Neural cell (in vitro differentiated cells): ENCODE data around the gene RPS6KA2. TPM values are rescaled to one million over a fixed set of nuclear protein-coding genes. Genes with fewer than 3 reads are reported as not detected.

Experiments
- H2AFZ ChIP-seq: fragments of 200-600, 300-800 bp; sonication (generic), shearing (Covaris generic); 2 replicates; pipeline ENCODE4 v1.6.0; 2014; ENCODE audit warnings: low read depth, mild to moderate bottlenecking, antibody characterized with exemption, low read length, moderate library complexity
- H3F3A ChIP-seq: fragments of 200-600 bp; shearing (Covaris generic); 2 replicates; pipeline ENCODE4 v1.6.1; 2016; ENCODE audit warnings: mild to moderate bottlenecking, moderate library complexity, mixed read lengths, antibody characterized with exemption, low read length; ENCODE audit not compliant: insufficient read depth, poor library complexity, severe bottlenecking
- H3K27ac ChIP-seq: fragments of 200-600, 300-800 bp; sonication (generic), shearing (Covaris generic); 2 replicates; pipeline ENCODE4 v1.5.1; 2014; ENCODE audit warnings: mild to moderate bottlenecking, low read length, moderate library complexity
- H3K27me3 ChIP-seq: fragments of 300-800, 200-600 bp; sonication (generic), shearing (Covaris generic); 2 replicates; pipeline ENCODE4 v1.6.0; 2014; ENCODE audit warnings: mild to moderate bottlenecking, low read depth, low read length, moderate library complexity; ENCODE audit not compliant: insufficient read depth
- H3K36me3 ChIP-seq: fragments of 300-800, 200-600 bp; sonication (generic), shearing (Covaris generic); 2 replicates; pipeline ENCODE4 v1.5.1; 2014; ENCODE audit warnings: mild to moderate bottlenecking, antibody characterized with exemption, low read length, moderate library complexity; ENCODE audit not compliant: insufficient read depth
- H3K4me2 ChIP-seq: fragments of 300-800, 200-600 bp; sonication (generic), shearing (Covaris generic); 2 replicates; pipeline ENCODE4 v1.6.0; 2014; ENCODE audit warnings: mild to moderate bottlenecking, low read length
- H3K4me3 ChIP-seq: fragments of 300-800, 200-600 bp; sonication (generic), shearing (Covaris generic); 2 replicates; pipeline ENCODE4 v1.5.1; 2014; ENCODE audit warnings: mild to moderate bottlenecking, low read length, moderate library complexity
- H3K79me2 ChIP-seq: fragments of 200-600 bp; shearing (Covaris generic); replicated peaks from 2 replicates; pipeline ENCODE4 v1.6.0; 2014; ENCODE audit warnings: mild to moderate bottlenecking, low read length, moderate library complexity; ENCODE audit not compliant: insufficient read depth
- H3K9ac ChIP-seq: fragments of 300-800, 200-600 bp; sonication (generic), shearing (Covaris generic); 2 replicates; pipeline ENCODE4 v1.6.1; 2016; ENCODE audit warnings: mild to moderate bottlenecking, low read length, mixed read lengths
- H3K9me2 ChIP-seq: fragments of 200-600 bp; shearing (Covaris generic); 2 replicates; pipeline ENCODE4 v1.6.1; 2016; ENCODE audit warnings: mild to moderate bottlenecking, low read length, mixed read lengths; ENCODE audit not compliant: insufficient read depth
- H3K9me3 ChIP-seq: fragments of 200-600, 300-800 bp; sonication (generic), shearing (Covaris generic); 2 replicates; pipeline ENCODE4 v1.6.1; 2016; ENCODE audit warnings: mild to moderate bottlenecking, mixed run types, low read length, moderate library complexity, mixed read lengths
- H4K20me1 ChIP-seq: fragments of 200-600 bp; shearing (Covaris generic); 2 replicates; pipeline ENCODE4 v1.6.1; 2016; ENCODE audit warnings: mild to moderate bottlenecking, mixed run types; ENCODE audit not compliant: insufficient read depth
- EP300 ChIP-seq: fragments of 450-650 bp; conservative IDR thresholded peaks from 2 replicates; pipeline ENCODE4 v1.6.1; 2014; ENCODE audit warnings: antibody characterized with exemption, mild to moderate bottlenecking, moderate library complexity; ENCODE audit not compliant: poor library complexity, severe bottlenecking
- EZH2 ChIP-seq: fragments of 200-600, 300-800 bp; shearing (Covaris generic), sonication (generic); IDR thresholded peaks from 2 replicates; pipeline ENCODE4 v1.6.1; 2014; ENCODE audit warnings: antibody characterized with exemption, low read length, borderline replicate concordance, mild to moderate bottlenecking; ENCODE audit not compliant: insufficient read depth, poor library complexity, severe bottlenecking
- MXI1 ChIP-seq: fragments of 450-650 bp; conservative IDR thresholded peaks from 2 replicates; pipeline ENCODE4 v1.6.1; 2014; ENCODE audit warnings: antibody characterized with exemption, mild to moderate bottlenecking; ENCODE audit not compliant: poor library complexity, severe bottlenecking
- POLR2AphosphoS5 ChIP-seq: IDR thresholded peaks from 2 replicates; pipeline ENCODE4 v1.6.1; 2012
- RAD21 ChIP-seq: fragments of 450-650 bp; conservative IDR thresholded peaks from 2 replicates; pipeline ENCODE4 v1.6.1; 2014; ENCODE audit warnings: antibody characterized with exemption, mild to moderate bottlenecking, moderate library complexity
- SMC3 ChIP-seq: fragments of 450-650 bp; conservative IDR thresholded peaks from 2 replicates; pipeline ENCODE4 v1.6.1; 2014; ENCODE audit warnings: antibody characterized with exemption, mild to moderate bottlenecking, moderate library complexity; ENCODE audit not compliant: poor library complexity
- TAF1 ChIP-seq: IDR thresholded peaks from 2 replicates; pipeline ENCODE4 v1.6.1; 2012; ENCODE audit warnings: low read depth
- polyA plus RNA-seq: library from polyadenylated mRNA; depleted of rRNA; stranded (reverse); fragments of >200 nt; gene quantifications from 2 replicates; pipeline ENCODE4 v1.2.3, GENCODE V29; 2014
- TF ChIP-seq, protein P1 (sequence below): fragments of 450-650 bp; IDR thresholded peaks from 2 replicates; pipeline ENCODE4 v1.5.1; 2014; ENCODE audit warnings: antibody characterized with exemption, mild to moderate bottlenecking, moderate library complexity; ENCODE audit not compliant: poor library complexity, severe bottlenecking
- TF ChIP-seq, protein P2 (sequence below): IDR thresholded peaks from 2 replicates; pipeline ENCODE4 v1.6.1; 2012; ENCODE audit warnings: borderline replicate concordance

Gene RPS6KA2
- polyA plus RNA-seq, 1 donor from 2014 or later: 34.3 TPM

DNA sequence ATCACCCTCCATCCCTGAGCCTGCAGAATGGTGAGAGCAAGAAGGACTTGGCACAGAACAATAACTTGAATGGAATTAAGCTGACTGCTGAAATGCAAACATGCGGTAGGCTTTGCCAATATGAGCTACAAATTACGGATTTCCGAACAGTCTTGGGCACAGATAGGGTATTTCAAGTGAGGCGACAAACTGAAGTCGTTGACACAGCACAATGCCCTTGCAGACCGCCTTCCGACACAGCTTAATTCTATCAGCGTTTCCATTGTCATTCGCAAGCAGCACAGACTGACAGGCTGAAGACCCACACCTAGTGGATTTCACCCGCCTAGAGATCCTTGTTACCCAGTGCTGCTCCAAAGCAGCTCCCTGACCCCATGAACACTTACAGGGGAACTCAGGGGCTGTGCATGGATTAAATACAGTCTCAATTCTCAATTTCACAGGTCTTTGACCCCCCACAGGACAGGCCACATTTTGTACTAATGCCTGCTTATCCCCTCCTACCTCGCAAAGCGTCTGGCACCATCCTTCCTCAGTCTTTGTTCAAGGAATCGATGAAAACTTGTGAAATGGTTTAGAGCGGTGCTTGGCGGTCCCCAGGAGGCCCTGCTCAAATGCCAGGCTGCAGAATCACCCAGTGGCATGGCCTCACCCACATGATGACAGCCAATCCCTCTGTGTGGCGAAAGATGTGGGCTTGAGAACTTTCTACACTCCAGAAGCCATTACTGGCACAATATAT, 75.1 kb downstream of the RPS6KA2 start:
- Histone ChIP-seq H3K9me3 (no peaks in the 10 kb centered on the region), H3K36me3 (no peaks in the 10 kb centered on the region), H3K27me3 (no peaks in the 10 kb centered on the region), H3K9me2 (no peaks in the 10 kb centered on the region), H3K27ac (no peak overlapping the region), H4K20me1 (no peaks in the 10 kb centered on the region), H3K4me3 (no peak overlapping the region), H3K9ac (no peak overlapping the region), H3K79me2 (peaks cover 6% of the 10 kb centered on the region), H3K4me2 (no peak overlapping the region), H3F3A (no peaks in the 10 kb centered on the region), H2AFZ (no peak overlapping the region)
- TF ChIP-seq, protein P1, sequence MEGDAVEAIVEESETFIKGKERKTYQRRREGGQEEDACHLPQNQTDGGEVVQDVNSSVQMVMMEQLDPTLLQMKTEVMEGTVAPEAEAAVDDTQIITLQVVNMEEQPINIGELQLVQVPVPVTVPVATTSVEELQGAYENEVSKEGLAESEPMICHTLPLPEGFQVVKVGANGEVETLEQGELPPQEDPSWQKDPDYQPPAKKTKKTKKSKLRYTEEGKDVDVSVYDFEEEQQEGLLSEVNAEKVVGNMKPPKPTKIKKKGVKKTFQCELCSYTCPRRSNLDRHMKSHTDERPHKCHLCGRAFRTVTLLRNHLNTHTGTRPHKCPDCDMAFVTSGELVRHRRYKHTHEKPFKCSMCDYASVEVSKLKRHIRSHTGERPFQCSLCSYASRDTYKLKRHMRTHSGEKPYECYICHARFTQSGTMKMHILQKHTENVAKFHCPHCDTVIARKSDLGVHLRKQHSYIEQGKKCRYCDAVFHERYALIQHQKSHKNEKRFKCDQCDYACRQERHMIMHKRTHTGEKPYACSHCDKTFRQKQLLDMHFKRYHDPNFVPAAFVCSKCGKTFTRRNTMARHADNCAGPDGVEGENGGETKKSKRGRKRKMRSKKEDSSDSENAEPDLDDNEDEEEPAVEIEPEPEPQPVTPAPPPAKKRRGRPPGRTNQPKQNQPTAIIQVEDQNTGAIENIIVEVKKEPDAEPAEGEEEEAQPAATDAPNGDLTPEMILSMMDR: no peak
- TF ChIP-seq EZH2 (no peak), RAD21 (no peak), TAF1 (no peak), MXI1 (no peak), POLR2AphosphoS5 (no peak), EP300 (no peak), SMC3 (no peak)
- TF ChIP-seq, protein P2, sequence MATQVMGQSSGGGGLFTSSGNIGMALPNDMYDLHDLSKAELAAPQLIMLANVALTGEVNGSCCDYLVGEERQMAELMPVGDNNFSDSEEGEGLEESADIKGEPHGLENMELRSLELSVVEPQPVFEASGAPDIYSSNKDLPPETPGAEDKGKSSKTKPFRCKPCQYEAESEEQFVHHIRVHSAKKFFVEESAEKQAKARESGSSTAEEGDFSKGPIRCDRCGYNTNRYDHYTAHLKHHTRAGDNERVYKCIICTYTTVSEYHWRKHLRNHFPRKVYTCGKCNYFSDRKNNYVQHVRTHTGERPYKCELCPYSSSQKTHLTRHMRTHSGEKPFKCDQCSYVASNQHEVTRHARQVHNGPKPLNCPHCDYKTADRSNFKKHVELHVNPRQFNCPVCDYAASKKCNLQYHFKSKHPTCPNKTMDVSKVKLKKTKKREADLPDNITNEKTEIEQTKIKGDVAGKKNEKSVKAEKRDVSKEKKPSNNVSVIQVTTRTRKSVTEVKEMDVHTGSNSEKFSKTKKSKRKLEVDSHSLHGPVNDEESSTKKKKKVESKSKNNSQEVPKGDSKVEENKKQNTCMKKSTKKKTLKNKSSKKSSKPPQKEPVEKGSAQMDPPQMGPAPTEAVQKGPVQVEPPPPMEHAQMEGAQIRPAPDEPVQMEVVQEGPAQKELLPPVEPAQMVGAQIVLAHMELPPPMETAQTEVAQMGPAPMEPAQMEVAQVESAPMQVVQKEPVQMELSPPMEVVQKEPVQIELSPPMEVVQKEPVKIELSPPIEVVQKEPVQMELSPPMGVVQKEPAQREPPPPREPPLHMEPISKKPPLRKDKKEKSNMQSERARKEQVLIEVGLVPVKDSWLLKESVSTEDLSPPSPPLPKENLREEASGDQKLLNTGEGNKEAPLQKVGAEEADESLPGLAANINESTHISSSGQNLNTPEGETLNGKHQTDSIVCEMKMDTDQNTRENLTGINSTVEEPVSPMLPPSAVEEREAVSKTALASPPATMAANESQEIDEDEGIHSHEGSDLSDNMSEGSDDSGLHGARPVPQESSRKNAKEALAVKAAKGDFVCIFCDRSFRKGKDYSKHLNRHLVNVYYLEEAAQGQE: no peak

GRCh38 chr6:166546653-166547052, 80.4 kb downstream of the RPS6KA2 start:
- no peaks in the 10 kb centered on the region for H3F3A ChIP-seq
- no peaks in the 10 kb centered on the region for H3K36me3 ChIP-seq
- peaks cover 6% of the 10 kb centered on the region for H3K79me2 ChIP-seq
- H3K27me3 ChIP-seq: no peaks in the 10 kb centered on the region
- no peak overlapping the region for H3K4me2 ChIP-seq
- no peak overlapping the region for H3K9ac ChIP-seq
- H3K4me3 ChIP-seq: no peak overlapping the region
- no peak overlapping the region for H2AFZ ChIP-seq
- no peak overlapping the region for H3K27ac ChIP-seq
- H4K20me1 ChIP-seq: no peaks in the 10 kb centered on the region
- H3K9me3 ChIP-seq: no peaks in the 10 kb centered on the region
- TF ChIP-seq TAF1 (no peak), MXI1 (no peak), SMC3 (no peak), POLR2AphosphoS5 (no peak), EP300 (no peak), RAD21 (no peak), EZH2 (no peak)
- TF ChIP-seq, protein P1: no peak
- TF ChIP-seq, protein P2: no peak
- H3K9me2 ChIP-seq: no peaks in the 10 kb centered on the region
